ENCODE results near the gene GLI2.

DNA sequence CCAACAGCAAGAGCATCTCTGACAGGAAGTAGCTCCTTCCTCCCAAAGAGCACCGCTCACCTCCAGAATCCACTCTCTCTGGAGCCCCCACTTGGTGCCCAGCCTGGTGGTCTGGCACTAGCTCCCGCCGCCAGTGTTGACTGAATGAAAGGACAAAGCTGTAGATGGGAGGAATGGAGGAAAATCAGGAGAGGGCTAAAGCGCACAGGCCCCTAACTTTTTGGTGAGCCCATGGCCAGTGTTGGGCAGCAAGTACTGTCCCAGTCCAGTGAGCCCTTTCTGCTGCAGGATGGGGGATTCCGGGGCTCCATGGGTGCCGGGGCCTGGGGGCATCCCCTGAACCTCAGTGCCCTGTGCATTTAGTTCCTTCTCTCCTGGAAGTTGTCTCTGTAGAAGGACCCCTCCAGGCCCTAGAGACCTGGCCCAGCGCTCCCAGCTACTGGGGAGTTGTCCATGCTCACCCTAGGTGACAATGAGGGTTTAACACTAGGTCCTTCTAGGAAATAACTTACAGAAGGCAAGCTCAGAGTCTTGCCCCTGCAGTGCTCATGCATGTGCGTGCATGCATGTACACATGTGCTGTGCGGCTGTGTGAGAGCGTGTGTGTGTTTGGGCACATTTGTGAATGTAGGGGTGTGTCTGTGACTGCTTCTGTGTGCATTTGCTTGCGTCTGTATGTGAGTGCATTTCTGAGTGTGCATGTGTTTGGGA is 33.6 kb downstream of the GLI2 start:
- TF ChIP-seq ZNF777 (tag by site-specific recombination; IDR thresholded peaks at IDR 0.05; ENCODE audit: borderline replicate concordance) (no peak), ELK4 (IDR thresholded peaks at IDR 0.05; ENCODE audit: borderline replicate concordance, low read depth, low read length) (no peak), MYNN (tag by site-specific recombination; IDR thresholded peaks at IDR 0.05; ENCODE audit: borderline replicate concordance) (no peak), CTCF (tag by site-specific recombination; IDR thresholded peaks at IDR 0.05) (no peak), ZNF302 (tag by site-specific recombination; IDR thresholded peaks at IDR 0.05; ENCODE audit: low read depth) (no peak), ZSCAN30 (tag by site-specific recombination; IDR thresholded peaks at IDR 0.05) (no peak), BCL11B (tag by site-specific recombination; IDR thresholded peaks at IDR 0.05; ENCODE audit: low read depth) (no peak), ZNF175 (tag by site-specific recombination; IDR thresholded peaks at IDR 0.05) (no peak), SETDB1 (IDR thresholded peaks at IDR 0.05; ENCODE audit: insufficient read length, low read length) (no peak), ZNF600 (tag by site-specific recombination; IDR thresholded peaks at IDR 0.05) (no peak), ZFP69B (tag by site-specific recombination; IDR thresholded peaks at IDR 0.05) (no peak), ZNF146 (tag by site-specific recombination; IDR thresholded peaks at IDR 0.05) (no peak), HIC1 (tag by site-specific recombination; IDR thresholded peaks at IDR 0.05) (no peak)
